Breast epithelium (tissue), 4 donors: Measurements from ENCODE around the gene CPPED1. TPM values are rescaled to one million over a fixed set of nuclear protein-coding genes. Genes with fewer than 3 reads are reported as not detected.
"Not testable (repeated sequence)": the region's sequence is repeated elsewhere in the genome, so short reads cannot be mapped to it uniquely, and the experiment has no call there.

Experiments used
- DNase-seq, 2 donors: peaks; one replicate each; pipeline ENCODE4 v3.0.0-alpha.2; 2019; ENCODE audit warnings: low spot score in 2 of 2
- H3K27ac ChIP-seq, 2 donors: fragments of 200-600 bp; sonication (generic) in 1 of 2; one replicate each; pipeline ENCODE4 v1.5.1; 2016 to 2019; ENCODE audit warnings: mild to moderate bottlenecking in 1 of 2
- H3K27me3 ChIP-seq, 2 donors: fragments of 200-600 bp; sonication (generic) in 1 of 2; one replicate each; pipeline versions ENCODE4 v1.5.1 to v1.6.0; 2017 to 2019; ENCODE audit warnings: control low read depth in 1 of 2, mild to moderate bottlenecking in 1 of 2
- H3K36me3 ChIP-seq: fragments of 200-600 bp; one replicate; pipeline ENCODE4 v1.5.1; 2019
- H3K4me1 ChIP-seq, 2 donors: fragments of 200-600 bp; sonication (generic); one replicate each; pipeline ENCODE4 v1.5.1; 2016 to 2019; ENCODE audit warnings: control low read depth in 1 of 2
- H3K4me3 ChIP-seq, 3 donors: fragments of 200-600 bp; sonication (generic); 1 replicate in 2 of 3; 2 replicates in 1 of 3; pipeline ENCODE4 v1.5.1; 2016 to 2019; ENCODE audit warnings: mild to moderate bottlenecking in 3 of 3, moderate library complexity in 2 of 3
- H3K9me3 ChIP-seq, 2 donors: fragments of 200-600 bp; sonication (generic) in 1 of 2; one replicate each; pipeline ENCODE4 v1.5.1; 2016 to 2019; ENCODE audit warnings: control low read depth in 1 of 2
- CTCF ChIP-seq, 3 donors: fragments of 450-650 bp; IDR thresholded peaks; one replicate each; pipeline ENCODE4 v1.5.1; 2016 to 2017; ENCODE audit warnings: antibody characterized with exemption in 3 of 3, mild to moderate bottlenecking in 3 of 3, moderate library complexity in 3 of 3
- POLR2A ChIP-seq: fragments of 450-650 bp; IDR thresholded peaks from one replicate; pipeline ENCODE4 v1.6.1; 2016; ENCODE audit warnings: antibody characterized with exemption, mild to moderate bottlenecking, moderate library complexity
- POLR2AphosphoS5 ChIP-seq, 3 donors: sonication (generic); formaldehyde crosslinking; IDR thresholded peaks; one replicate each; pipeline ENCODE4 v1.6.1; 2017; ENCODE audit warnings: antibody characterized with exemption in 3 of 3
- intact Hi-C: fragments of 100-400 bp; cut with DNase I; formaldehyde crosslinking; loops from one replicate; pipeline ENCODE4 v1.15.1; 2023; ENCODE audit warnings: low total_unique reads
- total RNA-seq, 3 donors: library from RNA; depleted of rRNA; stranded (reverse); fragments of >200 nt; gene quantifications; one replicate each; pipeline ENCODE4 v1.1.0, GENCODE V29; 2016

The CPPED1 gene
- total RNA-seq, 3 donors from 2014 or later = 9.2 to 23.0 (median 16.4) TPM

GRCh38 chr16:12801511-12802042 is 2.1 kb downstream of the CPPED1 start:
- H3K27ac ChIP-seq = peak overlapping the region; percentile 36 to 68
- no peaks in the 10 kb centered on the region for H3K27me3 ChIP-seq
- H3K4me1 ChIP-seq = no peaks in the 10 kb centered on the region
- H3K36me3 ChIP-seq = no peaks in the 10 kb centered on the region
- TF ChIP-seq POLR2AphosphoS5 (IDR thresholded peaks at IDR 0.05) = no peak
- no peak for TF ChIP-seq CTCF (IDR thresholded peaks at IDR 0.05)
- no peak for TF ChIP-seq POLR2A
- peak overlapping the region in 1 of 3 donors; percentile 18 for H3K4me3 ChIP-seq
- peak in 1 of 2 donors; percentile 29 for DNase-seq
- H3K9me3 ChIP-seq = no peaks in the 10 kb centered on the region
- intact Hi-C loops = loop anchor here (2.0 kb wide), 1 partner anchor 55 kb away; no protein-coding TSS in a partner anchor

GRCh38 chr16:12800817-12801216 is 2.9 kb downstream of the CPPED1 start:
- intact Hi-C loops = no loop called here
- Histone ChIP-seq H3K27me3 (no peaks in the 10 kb centered on the region), H3K36me3 (no peaks in the 10 kb centered on the region), H3K9me3 (no peaks in the 10 kb centered on the region), H3K4me1 (no peaks in the 10 kb centered on the region), H3K4me3 (no peak overlapping the region), H3K27ac (no peak overlapping the region)
- TF ChIP-seq POLR2A = no peak
- TF ChIP-seq CTCF (IDR thresholded peaks at IDR 0.05) = no peak
- TF ChIP-seq POLR2AphosphoS5 (IDR thresholded peaks at IDR 0.05) = no peak
- DNase-seq = no peak

- H3K36me3 ChIP-seq, intact Hi-C loops, H3K27me3 ChIP-seq, H3K4me1 ChIP-seq, H3K4me3 ChIP-seq, DNase-seq, H3K27ac ChIP-seq, H3K9me3 ChIP-seq: not testable (repeated sequence)
Observed at GRCh38 chr16:12799996-12800395, 3.7 kb downstream of the CPPED1 start.

DNA sequence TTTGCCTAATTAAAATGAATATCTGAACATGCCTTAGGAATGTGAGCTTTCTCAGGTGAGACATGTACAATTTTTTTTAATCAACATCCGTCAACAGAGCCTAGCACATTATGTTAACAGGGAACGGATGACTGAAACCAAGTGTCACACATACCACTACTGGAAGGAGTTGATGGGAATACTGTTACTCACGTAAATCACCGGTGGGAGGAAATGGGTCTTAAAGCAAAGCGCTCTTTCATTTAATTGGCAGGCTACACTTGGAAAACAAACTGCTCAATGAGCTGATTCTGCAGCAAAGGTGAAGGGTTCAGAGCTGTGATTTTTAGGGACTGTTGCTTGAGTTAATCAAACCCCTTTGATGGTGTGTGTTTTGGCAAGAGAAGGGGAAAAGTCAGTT is 4.8 kb downstream of the CPPED1 start:
- TF ChIP-seq POLR2A (no peak), POLR2AphosphoS5 (IDR thresholded peaks at IDR 0.05) (no peak), CTCF (IDR thresholded peaks at IDR 0.05) (no peak)
- intact Hi-C loops = no loop called here
- no peaks in the 10 kb centered on the region for H3K27me3 ChIP-seq
- H3K36me3 ChIP-seq = no peaks in the 10 kb centered on the region
- no peaks in the 10 kb centered on the region for H3K9me3 ChIP-seq
- H3K4me1 ChIP-seq = no peaks in the 10 kb centered on the region
- DNase-seq = no peak
- H3K4me3 ChIP-seq = no peak overlapping the region
- H3K27ac ChIP-seq = no peak overlapping the region

DNA sequence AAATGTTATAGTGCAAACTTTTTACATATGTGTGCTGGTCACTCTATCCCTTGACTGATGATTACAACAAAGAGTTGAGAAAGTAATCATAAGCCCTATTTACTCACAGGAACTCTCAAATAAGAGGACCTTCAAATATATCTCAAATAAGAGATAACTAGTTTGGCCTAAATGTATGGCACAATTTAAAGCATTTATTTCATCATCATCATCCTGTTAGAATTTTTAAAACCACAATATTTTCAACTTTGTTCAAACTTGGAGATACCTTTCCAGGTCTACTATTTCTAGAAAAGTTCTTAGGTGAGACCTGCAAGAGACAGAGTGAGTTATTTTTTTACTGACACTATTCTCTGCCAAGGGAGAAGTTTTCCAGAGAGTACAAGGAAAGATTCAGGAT is 5.5 kb downstream of the CPPED1 start:
- TF ChIP-seq CTCF (IDR thresholded peaks at IDR 0.05) (no peak), POLR2AphosphoS5 (IDR thresholded peaks at IDR 0.05) (no peak), POLR2A (no peak)
- Histone ChIP-seq H3K4me1 (no peaks in the 10 kb centered on the region), H3K27ac (no peak overlapping the region), H3K36me3 (no peaks in the 10 kb centered on the region), H3K27me3 (no peaks in the 10 kb centered on the region), H3K9me3 (no peaks in the 10 kb centered on the region), H3K4me3 (no peak overlapping the region)
- intact Hi-C loops = no loop called here
- no peak for DNase-seq

DNA sequence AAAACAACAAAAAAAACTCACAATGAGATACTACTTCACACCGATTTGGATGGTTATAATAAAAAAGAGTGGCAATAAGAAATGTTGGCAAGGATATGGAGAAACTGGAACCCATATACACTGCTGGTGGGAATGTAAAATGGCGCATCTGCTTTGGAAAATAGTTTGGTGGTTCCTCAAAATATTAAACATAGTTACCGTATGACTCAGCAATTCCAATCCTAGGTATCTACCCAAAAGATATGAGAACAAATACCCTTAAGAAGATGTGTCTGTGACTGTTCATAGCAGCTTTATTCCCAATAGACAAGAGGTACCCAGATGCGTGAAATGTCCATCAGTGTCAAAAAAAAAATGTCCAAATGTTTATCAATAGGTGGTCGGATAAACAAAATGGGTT is 7.2 kb downstream of the CPPED1 start:
- no peaks in the 10 kb centered on the region for H3K4me1 ChIP-seq
- no peak overlapping the region for H3K27ac ChIP-seq
- TF ChIP-seq POLR2AphosphoS5 (IDR thresholded peaks at IDR 0.05) = no peak
- no peak for TF ChIP-seq CTCF (IDR thresholded peaks at IDR 0.05)
- TF ChIP-seq POLR2A = no peak
- no peaks in the 10 kb centered on the region for H3K9me3 ChIP-seq
- H3K4me3 ChIP-seq = no peak overlapping the region
- H3K36me3 ChIP-seq = no peaks in the 10 kb centered on the region
- no peaks in the 10 kb centered on the region for H3K27me3 ChIP-seq
- intact Hi-C loops = no loop called here
- no peak for DNase-seq
